Prostate gland (tissue), 2 donors: ENCODE measurements around the gene VEPH1. TPM values are rescaled to one million over a fixed set of nuclear protein-coding genes. Genes with fewer than 3 reads are reported as not detected.

Experiments used
- DNase-seq: peaks from one replicate; pipeline ENCODE4 v3.0.0-alpha.2; 2019; ENCODE audit warnings: low spot score
- H3K27ac ChIP-seq, 2 donors: fragments of 200-600 bp; sonication (generic); 2 replicates each; pipeline ENCODE4 v1.5.1; 2017 to 2019
- H3K27me3 ChIP-seq: fragments of 200-600 bp; sonication (generic); replicated peaks from 2 replicates; pipeline ENCODE4 v1.5.1; 2019; ENCODE audit not compliant: insufficient read depth
- H3K36me3 ChIP-seq, 2 donors: fragments of 200-600 bp; sonication (generic); 1 replicate in 1 of 2; 2 replicates in 1 of 2; pipeline versions ENCODE4 v1.5.1 to v1.8.1; 2017 to 2019
- H3K4me1 ChIP-seq: fragments of 200-600 bp; sonication (generic); replicated peaks from 2 replicates; pipeline ENCODE4 v1.5.1; 2019
- H3K4me3 ChIP-seq, 2 donors: fragments of 200-600 bp; sonication (generic); 2 replicates each; pipeline ENCODE4 v1.5.1; 2017 to 2019
- H3K9me3 ChIP-seq: fragments of 200-600 bp; sonication (generic); 2 replicates; pipeline ENCODE4 v1.5.1; 2017
- POLR2A ChIP-seq: fragments of 450-650 bp; IDR thresholded peaks from one replicate; pipeline ENCODE4 v1.6.1; 2016; ENCODE audit warnings: antibody characterized with exemption, mild to moderate bottlenecking
- POLR2AphosphoS5 ChIP-seq: sonication (generic); formaldehyde crosslinking; IDR thresholded peaks from one replicate; pipeline ENCODE4 v1.6.1; 2017; ENCODE audit warnings: antibody characterized with exemption
- WGBS: methylation state at CpG from one replicate; pipeline ENCODE4 v1.1.5; 2018; 5-methylcytosine and 5-hydroxymethylcytosine counted together
- intact Hi-C: fragments of 100-400 bp; cut with DNase I; formaldehyde crosslinking; loops from one replicate; pipeline ENCODE4 v1.14.2; 2022
- total RNA-seq, 2 donors: library from RNA; depleted of rRNA; stranded (reverse); fragments of >200 nt; gene quantifications; one replicate each; pipeline ENCODE4 v1.1.0, GENCODE V29; 2016
- TF ChIP-seq, protein P1 (sequence below), 4 experiments: fragments of 200-600 bp in 2 of 4; fragments of 450-650 bp in 2 of 4; sonication (generic) in 2 of 4; IDR thresholded peaks; 1 replicate in 3 of 4; 2 replicates in 1 of 4; pipeline ENCODE4 v1.5.1; 2016 to 2019; ENCODE audit warnings: antibody characterized with exemption in 4 of 4, mild to moderate bottlenecking in 2 of 4, moderate library complexity in 2 of 4

VEPH1 gene
- total RNA-seq, 2 donors from 2014 or later = 1.4 to 3.4 TPM

DNA sequence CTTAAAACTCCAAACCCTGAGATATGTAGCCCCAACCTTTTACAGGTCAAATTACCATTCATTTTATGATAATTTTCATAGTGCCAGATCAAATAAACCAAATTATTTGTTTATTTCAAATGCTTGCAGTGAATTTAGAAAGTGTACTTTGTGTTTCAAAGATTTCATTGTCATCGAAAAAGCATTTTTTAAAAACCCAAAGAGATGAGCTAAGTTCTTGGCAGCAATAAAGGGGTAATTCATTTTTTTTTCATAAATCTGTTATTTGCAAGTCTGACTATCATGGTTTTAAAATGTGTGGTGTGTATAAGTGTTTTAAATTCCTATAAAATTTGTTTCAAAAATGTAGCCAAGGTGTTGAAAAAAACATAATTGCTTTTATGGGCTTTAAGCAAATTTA lies 49.4 kb downstream of the VEPH1 start:
- no peak for TF ChIP-seq POLR2A
- TF ChIP-seq, protein P1, sequence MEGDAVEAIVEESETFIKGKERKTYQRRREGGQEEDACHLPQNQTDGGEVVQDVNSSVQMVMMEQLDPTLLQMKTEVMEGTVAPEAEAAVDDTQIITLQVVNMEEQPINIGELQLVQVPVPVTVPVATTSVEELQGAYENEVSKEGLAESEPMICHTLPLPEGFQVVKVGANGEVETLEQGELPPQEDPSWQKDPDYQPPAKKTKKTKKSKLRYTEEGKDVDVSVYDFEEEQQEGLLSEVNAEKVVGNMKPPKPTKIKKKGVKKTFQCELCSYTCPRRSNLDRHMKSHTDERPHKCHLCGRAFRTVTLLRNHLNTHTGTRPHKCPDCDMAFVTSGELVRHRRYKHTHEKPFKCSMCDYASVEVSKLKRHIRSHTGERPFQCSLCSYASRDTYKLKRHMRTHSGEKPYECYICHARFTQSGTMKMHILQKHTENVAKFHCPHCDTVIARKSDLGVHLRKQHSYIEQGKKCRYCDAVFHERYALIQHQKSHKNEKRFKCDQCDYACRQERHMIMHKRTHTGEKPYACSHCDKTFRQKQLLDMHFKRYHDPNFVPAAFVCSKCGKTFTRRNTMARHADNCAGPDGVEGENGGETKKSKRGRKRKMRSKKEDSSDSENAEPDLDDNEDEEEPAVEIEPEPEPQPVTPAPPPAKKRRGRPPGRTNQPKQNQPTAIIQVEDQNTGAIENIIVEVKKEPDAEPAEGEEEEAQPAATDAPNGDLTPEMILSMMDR (IDR thresholded peaks at IDR 0.05) = no peak
- no peak for TF ChIP-seq POLR2AphosphoS5
- 51% methylated on average over 1 of the region's 1 CpG for WGBS
- intact Hi-C loops = no loop called here

DNA sequence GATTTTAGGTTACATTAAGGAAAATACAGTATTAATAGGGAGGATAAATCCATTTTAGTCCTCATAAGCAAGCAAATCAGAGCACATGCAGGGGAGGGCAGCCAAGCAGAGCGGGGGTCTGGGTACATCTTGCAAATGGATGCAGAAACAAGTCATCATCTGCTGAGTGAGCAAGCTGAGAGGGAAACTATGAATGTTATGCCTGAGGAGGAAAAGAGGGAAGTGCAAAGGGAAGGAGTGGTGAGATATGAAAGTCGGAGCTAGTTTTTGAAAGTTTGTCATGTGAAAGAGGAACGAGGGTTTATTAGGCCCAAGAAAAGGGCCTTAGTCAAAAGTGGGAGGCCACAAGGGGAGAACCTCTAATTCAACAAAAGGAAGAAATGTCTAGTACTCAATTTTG lies 51.1 kb downstream of the VEPH1 start:
- intact Hi-C loops = no loop called here
- WGBS = 75% methylated on average over 3 of the region's 3 CpGs
- H3K4me3 ChIP-seq = no peak overlapping the region

More for the DNA sequence above, 49.4 kb downstream of the VEPH1 start:
- no peaks in the 10 kb centered on the region for H3K36me3 ChIP-seq
- DNase-seq = no peak
- no peaks in the 10 kb centered on the region for H3K4me1 ChIP-seq
- H3K4me3 ChIP-seq = no peak overlapping the region
- H3K9me3 ChIP-seq = no peaks in the 10 kb centered on the region
- no peaks in the 10 kb centered on the region for H3K27me3 ChIP-seq
- H3K27ac ChIP-seq = no peak overlapping the region

DNA sequence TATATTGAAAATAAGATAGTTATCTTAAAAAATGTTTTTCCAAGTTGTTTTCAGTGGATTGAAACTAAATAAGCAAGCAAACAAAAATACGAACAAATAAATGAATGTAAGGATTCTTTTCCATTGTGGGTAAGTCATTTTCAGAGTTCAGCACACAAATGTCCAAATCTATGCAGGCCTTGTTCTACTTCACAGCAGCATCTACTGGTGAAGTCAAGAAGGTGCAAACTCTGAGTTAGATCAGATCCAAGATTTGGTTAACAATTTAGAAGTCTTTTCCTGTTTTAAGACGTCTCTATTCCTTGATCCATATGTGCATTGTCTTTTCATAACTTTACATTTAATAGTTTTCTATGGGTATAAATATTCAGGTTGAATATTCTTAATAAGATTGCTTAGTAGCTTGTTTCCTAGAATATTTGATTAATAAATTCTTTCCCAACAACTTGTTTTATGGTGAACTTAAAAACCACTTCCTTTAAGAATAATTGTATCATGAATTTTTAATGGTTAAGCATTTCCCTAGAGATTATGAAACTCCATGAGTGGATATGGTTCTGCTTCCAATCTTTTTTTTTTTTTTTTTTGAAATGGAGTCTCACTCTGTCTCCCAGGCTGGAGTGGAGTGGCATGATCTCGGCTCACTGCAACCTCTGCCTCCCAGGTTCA lies 56.1 kb downstream of the VEPH1 start:
- Histone ChIP-seq H3K36me3 (no peaks in the 10 kb centered on the region), H3K9me3 (no peaks in the 10 kb centered on the region), H3K4me1 (no peaks in the 10 kb centered on the region), H3K4me3 (no peak overlapping the region), H3K27me3 (no peaks in the 10 kb centered on the region), H3K27ac (no peak overlapping the region)
- no peak for TF ChIP-seq POLR2A
- no peak for TF ChIP-seq POLR2AphosphoS5
- TF ChIP-seq, protein P1 (IDR thresholded peaks at IDR 0.05) = peak in 1 of 4 experiments; percentile 28
- no peak for DNase-seq
- intact Hi-C loops = loop anchor here (10.0 kb wide), 1 partner anchor 242 kb away; no protein-coding TSS in a partner anchor
- 55% methylated on average over 3 of the region's 3 CpGs for WGBS

More for the DNA sequence above, 51.1 kb downstream of the VEPH1 start:
- no peak for DNase-seq
- Histone ChIP-seq H3K4me1 (no peaks in the 10 kb centered on the region), H3K27ac (no peak overlapping the region), H3K9me3 (no peaks in the 10 kb centered on the region), H3K27me3 (no peaks in the 10 kb centered on the region), H3K36me3 (no peaks in the 10 kb centered on the region)
- TF ChIP-seq POLR2AphosphoS5 (no peak), POLR2A (no peak)
- TF ChIP-seq, protein P1 (IDR thresholded peaks at IDR 0.05) = no peak

DNA sequence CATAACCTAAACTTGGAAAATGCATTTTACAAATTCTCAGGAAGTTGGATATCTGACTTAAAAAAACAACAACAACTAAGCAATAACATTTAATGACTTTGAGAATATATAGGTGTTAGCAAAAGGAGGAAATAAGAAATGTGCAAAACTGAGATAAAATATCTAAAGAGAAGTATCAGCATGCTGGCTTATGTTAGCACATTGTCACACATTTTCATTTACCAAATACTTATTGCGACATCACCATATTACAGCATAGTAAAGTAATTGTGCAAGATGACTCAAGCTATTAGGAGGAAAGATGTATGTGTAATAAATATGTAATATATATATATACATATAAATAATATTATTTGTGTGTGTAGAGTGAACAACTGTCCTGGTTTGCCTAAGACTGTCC lies 57.4 kb downstream of the VEPH1 start:
- Histone ChIP-seq H3K27me3 (no peaks in the 10 kb centered on the region), H3K9me3 (no peaks in the 10 kb centered on the region), H3K4me3 (no peak overlapping the region), H3K27ac (no peak overlapping the region), H3K4me1 (no peaks in the 10 kb centered on the region), H3K36me3 (no peaks in the 10 kb centered on the region)
- intact Hi-C loops = loop anchor here (10.0 kb wide), 1 partner anchor 241 kb away; no protein-coding TSS in a partner anchor
- no peak for DNase-seq
- TF ChIP-seq POLR2A (no peak), POLR2AphosphoS5 (no peak)
- TF ChIP-seq, protein P1 (IDR thresholded peaks at IDR 0.05) = no peak
- 86% methylated on average over 1 of the region's 1 CpG for WGBS

DNA sequence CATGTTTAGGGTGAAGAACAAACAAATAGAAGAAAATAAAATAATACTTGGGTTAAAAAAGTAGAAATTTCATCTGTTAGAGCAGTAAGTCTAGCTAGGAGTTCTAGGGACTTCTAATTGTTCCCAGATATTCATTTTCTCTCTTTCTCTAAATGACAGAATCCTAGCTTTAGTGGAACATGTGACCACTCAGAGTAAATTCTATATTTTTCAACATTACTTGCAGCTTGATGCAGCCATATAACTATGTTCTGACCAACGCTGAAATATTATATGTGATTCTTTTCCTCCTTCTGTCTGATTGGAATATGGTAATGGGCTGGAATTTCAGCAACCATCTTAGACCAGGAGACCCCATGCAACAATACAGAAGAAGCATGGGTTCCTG lies 58.4 kb downstream of the VEPH1 start:
- H3K27ac ChIP-seq = no peak overlapping the region
- H3K36me3 ChIP-seq = no peaks in the 10 kb centered on the region
- no peaks in the 10 kb centered on the region for H3K4me1 ChIP-seq
- intact Hi-C loops = loop anchor here (10.0 kb wide), 1 partner anchor 240 kb away; no protein-coding TSS in a partner anchor
- WGBS = 100% methylated on average over 1 of the region's 1 CpG
- TF ChIP-seq POLR2A = no peak
- TF ChIP-seq, protein P1 (IDR thresholded peaks at IDR 0.05) = no peak
- no peak overlapping the region for H3K4me3 ChIP-seq
- no peak for DNase-seq
- no peaks in the 10 kb centered on the region for H3K27me3 ChIP-seq
- no peaks in the 10 kb centered on the region for H3K9me3 ChIP-seq
